ENCODE data around the gene KLF15.

KLF15 gene

GRCh38 chr3:126357295-126358037, at the start of gene KLF15:
Gene KLF15 (minus strand): TSS chr3:126357408. CDS start chr3:126352922, 4,486 bp downstream.
- Mint-ChIP-seq H3K4me3 (peak within 1 kb of the TSS; percentile 94), H3K36me3 (ENCODE audit: low read depth) (no peaks in the 10 kb centered on the region), H3K27ac (peak within 1 kb of the TSS; percentile 61), H3K27me3 (ENCODE audit: low read depth, poor library complexity) (peaks cover 30% of the 10 kb centered on the region), H3K9me3 (no peaks in the 10 kb centered on the region), H3K4me1 (peaks cover 40% of the 10 kb centered on the region)
- TF ChIP-seq, protein P1, sequence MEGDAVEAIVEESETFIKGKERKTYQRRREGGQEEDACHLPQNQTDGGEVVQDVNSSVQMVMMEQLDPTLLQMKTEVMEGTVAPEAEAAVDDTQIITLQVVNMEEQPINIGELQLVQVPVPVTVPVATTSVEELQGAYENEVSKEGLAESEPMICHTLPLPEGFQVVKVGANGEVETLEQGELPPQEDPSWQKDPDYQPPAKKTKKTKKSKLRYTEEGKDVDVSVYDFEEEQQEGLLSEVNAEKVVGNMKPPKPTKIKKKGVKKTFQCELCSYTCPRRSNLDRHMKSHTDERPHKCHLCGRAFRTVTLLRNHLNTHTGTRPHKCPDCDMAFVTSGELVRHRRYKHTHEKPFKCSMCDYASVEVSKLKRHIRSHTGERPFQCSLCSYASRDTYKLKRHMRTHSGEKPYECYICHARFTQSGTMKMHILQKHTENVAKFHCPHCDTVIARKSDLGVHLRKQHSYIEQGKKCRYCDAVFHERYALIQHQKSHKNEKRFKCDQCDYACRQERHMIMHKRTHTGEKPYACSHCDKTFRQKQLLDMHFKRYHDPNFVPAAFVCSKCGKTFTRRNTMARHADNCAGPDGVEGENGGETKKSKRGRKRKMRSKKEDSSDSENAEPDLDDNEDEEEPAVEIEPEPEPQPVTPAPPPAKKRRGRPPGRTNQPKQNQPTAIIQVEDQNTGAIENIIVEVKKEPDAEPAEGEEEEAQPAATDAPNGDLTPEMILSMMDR (IDR thresholded peaks at IDR 0.05): no peak
- peak; percentile 90 for DNase-seq

DNA sequence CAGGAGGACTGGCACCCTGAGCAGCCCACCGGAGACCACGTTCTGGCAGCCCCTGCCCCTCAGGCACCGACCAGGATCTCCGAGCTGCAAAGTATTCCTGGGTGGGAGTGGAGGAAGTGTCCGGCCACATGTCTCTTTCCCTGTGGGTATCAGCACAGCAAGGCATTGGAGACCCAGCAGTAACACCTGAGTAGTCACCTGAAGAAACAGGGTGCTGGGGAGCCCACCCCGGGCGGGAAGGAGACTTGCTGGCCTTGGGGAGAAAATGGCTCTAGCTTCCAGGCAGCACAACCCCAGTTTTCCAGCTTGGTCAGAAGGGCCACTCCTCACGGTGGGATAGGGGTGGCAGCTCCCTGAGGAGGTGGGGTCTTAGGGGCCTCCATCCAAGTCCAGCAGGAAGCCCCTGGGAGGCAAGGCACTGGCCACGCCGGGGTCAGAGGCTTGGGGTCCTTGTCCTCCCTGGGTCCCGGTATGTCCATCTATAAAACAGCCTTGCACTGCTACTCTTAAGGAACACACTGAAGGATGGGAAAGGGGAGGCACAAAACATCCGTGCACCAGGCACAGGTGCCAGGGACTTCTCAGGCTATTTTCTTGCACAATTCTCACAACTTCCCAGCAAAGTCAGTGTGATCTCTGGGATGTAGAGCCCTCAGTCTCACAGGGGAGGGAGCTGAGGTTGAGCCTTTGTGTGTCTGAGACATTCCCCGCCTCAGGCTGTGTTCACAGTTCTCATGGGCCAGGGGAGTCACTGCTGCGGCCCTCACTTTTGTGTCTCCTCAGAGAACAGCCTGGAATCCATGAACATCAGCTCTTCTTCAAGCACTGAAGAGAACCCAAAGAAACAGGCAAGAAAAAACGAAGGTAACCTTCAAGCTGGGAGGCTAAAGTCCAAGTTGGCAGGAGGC, 49.4 kb upstream of the KLF15 start:
- DNase-seq: no peak

GRCh38 chr3:126402666-126403302, 45.6 kb upstream of the KLF15 start:
- no peak overlapping the region for H3K27ac Mint-ChIP-seq
- TF ChIP-seq, protein P1 (IDR thresholded peaks at IDR 0.05): no peak

More for the DNA sequence above, 49.4 kb upstream of the KLF15 start:
- no peak overlapping the region for H3K4me3 Mint-ChIP-seq
- TF ChIP-seq, protein P1 (IDR thresholded peaks at IDR 0.05): no peak
- H3K27me3 Mint-ChIP-seq (ENCODE audit: low read depth, poor library complexity): peaks cover 20% of the 10 kb centered on the region
- no peaks in the 10 kb centered on the region for H3K9me3 Mint-ChIP-seq
- H3K27ac Mint-ChIP-seq: no peak overlapping the region
- H3K36me3 Mint-ChIP-seq (ENCODE audit: low read depth): no peaks in the 10 kb centered on the region
- H3K4me1 Mint-ChIP-seq: peaks cover 5% of the 10 kb centered on the region

DNA sequence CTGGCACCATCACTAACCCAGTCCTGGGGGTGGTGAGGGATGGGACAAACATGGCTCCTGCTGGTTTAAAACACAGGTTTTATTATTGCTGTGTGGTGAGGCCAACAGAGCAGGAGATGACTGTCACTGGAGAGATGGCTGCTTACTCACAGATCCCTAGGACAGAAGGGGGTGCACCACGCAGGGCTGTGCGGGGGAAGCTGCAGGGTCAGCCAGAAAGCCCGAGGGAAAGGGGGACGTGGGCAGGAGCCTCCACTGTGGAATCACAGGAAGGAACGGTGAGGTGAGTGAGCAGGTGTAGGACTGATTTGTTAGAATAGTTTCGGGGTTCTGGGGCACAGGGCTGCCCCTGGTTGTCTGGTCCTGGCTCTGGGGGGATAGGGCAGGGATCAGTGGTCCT, 45.0 kb upstream of the KLF15 start:
- Mint-ChIP-seq H3K36me3 (ENCODE audit: low read depth) (no peaks in the 10 kb centered on the region), H3K9me3 (no peaks in the 10 kb centered on the region), H3K27me3 (ENCODE audit: low read depth, poor library complexity) (peaks cover 12% of the 10 kb centered on the region), H3K27ac (no peak overlapping the region), H3K4me3 (no peak overlapping the region), H3K4me1 (peaks cover 5% of the 10 kb centered on the region)
- TF ChIP-seq, protein P1 (IDR thresholded peaks at IDR 0.05): no peak
- DNase-seq: no peak

More at GRCh38 chr3:126402666-126403302, 45.6 kb upstream of the KLF15 start:
- H3K4me3 Mint-ChIP-seq: no peak overlapping the region
- H3K4me1 Mint-ChIP-seq: peaks cover 5% of the 10 kb centered on the region
- no peaks in the 10 kb centered on the region for H3K36me3 Mint-ChIP-seq (ENCODE audit: low read depth)
- H3K27me3 Mint-ChIP-seq (ENCODE audit: low read depth, poor library complexity): peaks cover 11% of the 10 kb centered on the region
- DNase-seq: no peak
- H3K9me3 Mint-ChIP-seq: no peaks in the 10 kb centered on the region

GRCh38 chr3:126401611-126402160, 44.5 kb upstream of the KLF15 start:
- H3K9me3 Mint-ChIP-seq: no peaks in the 10 kb centered on the region
- H3K27me3 Mint-ChIP-seq (ENCODE audit: low read depth, poor library complexity): peaks cover 16% of the 10 kb centered on the region
- H3K27ac Mint-ChIP-seq: no peak overlapping the region
- H3K4me1 Mint-ChIP-seq: peaks cover 5% of the 10 kb centered on the region
- H3K4me3 Mint-ChIP-seq: no peak overlapping the region
- TF ChIP-seq, protein P1 (IDR thresholded peaks at IDR 0.05): no peak
- H3K36me3 Mint-ChIP-seq (ENCODE audit: low read depth): no peaks in the 10 kb centered on the region
- no peak for DNase-seq

Measured in nephron progenitor cell (in vitro differentiated cells).